GM12878 (cell line): Measurements from ENCODE around the gene NAA25. TPM values are rescaled to one million over a fixed set of nuclear protein-coding genes. Genes with fewer than 3 reads are reported as not detected.
A peak's percentile ranks its signal among the peaks of the same experiment; 100 is the strongest.

Experiments used
- BACH1 ChIP-seq: fragments of 450-650 bp; IDR thresholded peaks from 2 replicates; pipeline ENCODE4 v1.6.1; 2017; ENCODE audit warnings: mild to moderate bottlenecking, borderline replicate concordance
- BCL11A ChIP-seq: IDR thresholded peaks from 2 replicates; pipeline ENCODE4 v1.6.1; 2011; ENCODE audit warnings: low read depth, low read length
- BHLHE40 ChIP-seq, 2 experiments: fragments of 450-650 bp in 1 of 2; IDR thresholded peaks; 2 replicates each; pipeline ENCODE4 v1.6.1; 2011 to 2017; ENCODE audit warnings: low read depth in 2 of 2, borderline replicate concordance in 1 of 2, improper control_type of control experiment in 1 of 2, low read length in 1 of 2, mild to moderate bottlenecking in 1 of 2
- BMI1 ChIP-seq: fragments of 450-650 bp; IDR thresholded peaks from 2 replicates; pipeline ENCODE4 v1.6.1; 2016; ENCODE audit warnings: mild to moderate bottlenecking, moderate library complexity, borderline replicate concordance
- GABPA ChIP-seq: IDR thresholded peaks from 2 replicates; pipeline ENCODE4 v1.6.1; 2014; ENCODE audit warnings: antibody characterized with exemption, low read depth, mild to moderate bottlenecking, inconsistent platforms
- GATAD2B ChIP-seq: fragments of 450-650 bp; conservative IDR thresholded peaks from 2 replicates; pipeline ENCODE4 v1.6.1; 2017; ENCODE audit warnings: low read depth, mild to moderate bottlenecking, moderate library complexity
- HDAC6 ChIP-seq: fragments of 200-600 bp; sonication (generic); IDR thresholded peaks from one replicate; pipeline ENCODE4 v1.8.0; 2017; ENCODE audit warnings: antibody characterized with exemption; ENCODE audit not compliant: unreplicated experiment
- LARP7 ChIP-seq: fragments of 450-650 bp; IDR thresholded peaks from 2 replicates; pipeline ENCODE4 v1.6.1; 2017; ENCODE audit warnings: mild to moderate bottlenecking
- MTA3 ChIP-seq: IDR thresholded peaks from 2 replicates; pipeline ENCODE4 v1.6.1; 2012; ENCODE audit warnings: low read length, inconsistent platforms, borderline replicate concordance
- RB1 ChIP-seq: fragments of 450-650 bp; formaldehyde crosslinking; IDR thresholded peaks from 2 replicates; pipeline ENCODE4 v1.6.1; 2017; ENCODE audit warnings: mild to moderate bottlenecking, borderline replicate concordance
- REST ChIP-seq: IDR thresholded peaks from 2 replicates; pipeline ENCODE4 v1.6.1; 2012; ENCODE audit warnings: mild to moderate bottlenecking, low read depth, low read length
- RFX5 ChIP-seq: IDR thresholded peaks from 2 replicates; pipeline ENCODE4 v1.6.1; 2011; ENCODE audit warnings: low read depth, low read length, improper control_type of control experiment
- SKIL ChIP-seq: fragments of 450-650 bp; IDR thresholded peaks from 2 replicates; pipeline ENCODE4 v1.6.1; 2017; ENCODE audit warnings: mild to moderate bottlenecking, low read depth, inconsistent platforms; ENCODE audit not compliant: poor library complexity, severe bottlenecking
- TBL1XR1 ChIP-seq: IDR thresholded peaks from 2 replicates; pipeline ENCODE4 v1.6.1; 2012; ENCODE audit warnings: low read depth, low read length, improper control_type of control experiment
- ZNF217 ChIP-seq: fragments of 450-650 bp; IDR thresholded peaks from 2 replicates; pipeline ENCODE4 v1.6.1; 2017; ENCODE audit warnings: antibody characterized with exemption, mild to moderate bottlenecking
- polyA plus RNA-seq, 11 experiments: library from polyadenylated mRNA; depleted of rRNA in 4 of 11; unstranded in 6 of 11; stranded (reverse) in 5 of 11; fragments of >200 nt; fragmentation: Nextera tagmentation in 4 of 11; fragmentation: Illumina TruSeq in 1 of 11; extraction: Ambion mirVana in 4 of 11; extraction: Trizol in 1 of 11; gene quantifications; 1 replicate in 1 of 11; 2 replicates in 10 of 11; pipeline versions ENCODE4 v1.2.1 to v1.2.3, GENCODE V29; 2011 to 2016; ENCODE audit warnings: inconsistent platforms in 2 of 11, missing spikeins in 2 of 11, low read depth in 1 of 11
- total RNA-seq, 4 experiments: library from RNA; depleted of rRNA in 3 of 4; stranded (reverse); fragments of >200 nt in 3 of 4; fragmentation: Illumina TruSeq in 1 of 4; extraction: Trizol in 1 of 4; gene quantifications; 2 replicates each; pipeline versions ENCODE4 v1.2.1 to v1.2.3, GENCODE V29; 2013 to 2021
- TF ChIP-seq, protein P1 (sequence below): fragments of 450-650 bp; IDR thresholded peaks from 2 replicates; pipeline ENCODE4 v1.6.1; 2017; ENCODE audit warnings: mild to moderate bottlenecking, moderate library complexity
- TF ChIP-seq, protein P2 (sequence below): fragments of 450-650 bp; conservative IDR thresholded peaks from 2 replicates; pipeline ENCODE4 v1.6.1; 2017; ENCODE audit warnings: mild to moderate bottlenecking, moderate library complexity

Gene NAA25
- total and polyA plus RNA-seq, 10 of the 15 experiments (the other 5 are each of a cell fraction or from before 2014, with no cell fraction given) = 15.0 to 39.2 (median 29.4) TPM

- TF ChIP-seq, protein P1, sequence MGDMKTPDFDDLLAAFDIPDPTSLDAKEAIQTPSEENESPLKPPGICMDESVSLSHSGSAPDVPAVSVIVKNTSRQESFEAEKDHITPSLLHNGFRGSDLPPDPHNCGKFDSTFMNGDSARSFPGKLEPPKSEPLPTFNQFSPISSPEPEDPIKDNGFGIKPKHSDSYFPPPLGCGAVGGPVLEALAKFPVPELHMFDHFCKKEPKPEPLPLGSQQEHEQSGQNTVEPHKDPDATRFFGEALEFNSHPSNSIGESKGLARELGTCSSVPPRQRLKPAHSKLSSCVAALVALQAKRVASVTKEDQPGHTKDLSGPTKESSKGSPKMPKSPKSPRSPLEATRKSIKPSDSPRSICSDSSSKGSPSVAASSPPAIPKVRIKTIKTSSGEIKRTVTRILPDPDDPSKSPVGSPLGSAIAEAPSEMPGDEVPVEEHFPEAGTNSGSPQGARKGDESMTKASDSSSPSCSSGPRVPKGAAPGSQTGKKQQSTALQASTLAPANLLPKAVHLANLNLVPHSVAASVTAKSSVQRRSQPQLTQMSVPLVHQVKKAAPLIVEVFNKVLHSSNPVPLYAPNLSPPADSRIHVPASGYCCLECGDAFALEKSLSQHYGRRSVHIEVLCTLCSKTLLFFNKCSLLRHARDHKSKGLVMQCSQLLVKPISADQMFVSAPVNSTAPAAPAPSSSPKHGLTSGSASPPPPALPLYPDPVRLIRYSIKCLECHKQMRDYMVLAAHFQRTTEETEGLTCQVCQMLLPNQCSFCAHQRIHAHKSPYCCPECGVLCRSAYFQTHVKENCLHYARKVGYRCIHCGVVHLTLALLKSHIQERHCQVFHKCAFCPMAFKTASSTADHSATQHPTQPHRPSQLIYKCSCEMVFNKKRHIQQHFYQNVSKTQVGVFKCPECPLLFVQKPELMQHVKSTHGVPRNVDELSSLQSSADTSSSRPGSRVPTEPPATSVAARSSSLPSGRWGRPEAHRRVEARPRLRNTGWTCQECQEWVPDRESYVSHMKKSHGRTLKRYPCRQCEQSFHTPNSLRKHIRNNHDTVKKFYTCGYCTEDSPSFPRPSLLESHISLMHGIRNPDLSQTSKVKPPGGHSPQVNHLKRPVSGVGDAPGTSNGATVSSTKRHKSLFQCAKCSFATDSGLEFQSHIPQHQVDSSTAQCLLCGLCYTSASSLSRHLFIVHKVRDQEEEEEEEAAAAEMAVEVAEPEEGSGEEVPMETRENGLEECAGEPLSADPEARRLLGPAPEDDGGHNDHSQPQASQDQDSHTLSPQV = no peak
- no peak for TF ChIP-seq MTA3
- peak; percentile 39; the same call in 1 of the 2 replicates for TF ChIP-seq TBL1XR1
- TF ChIP-seq REST = 0 out of 2 replicates have a peak, but pooled peaks have one; percentile 20
- no peak for TF ChIP-seq BCL11A
- no peak for TF ChIP-seq ZNF217
- TF ChIP-seq GABPA = peak; percentile 63
- peak; percentile 98 to 100 for TF ChIP-seq BHLHE40 (IDR thresholded peaks at IDR 0.05; ENCODE audit: borderline replicate concordance in 1 of 2, low read depth in 2 of 2, low read length in 1 of 2)
- no peak for TF ChIP-seq BMI1
- peak; percentile 34; the same call in 1 of the 2 replicates for TF ChIP-seq BACH1
- TF ChIP-seq SKIL = no peak
- peak; percentile 28; the same call in 1 of the 2 replicates for TF ChIP-seq GATAD2B
- no peak for TF ChIP-seq RFX5
- TF ChIP-seq HDAC6 = no peak
- peak; percentile 81; the same call in 1 of the 2 replicates for TF ChIP-seq RB1
- peak; percentile 76; the same call in 1 of the 2 replicates for TF ChIP-seq LARP7
- TF ChIP-seq, protein P2, sequence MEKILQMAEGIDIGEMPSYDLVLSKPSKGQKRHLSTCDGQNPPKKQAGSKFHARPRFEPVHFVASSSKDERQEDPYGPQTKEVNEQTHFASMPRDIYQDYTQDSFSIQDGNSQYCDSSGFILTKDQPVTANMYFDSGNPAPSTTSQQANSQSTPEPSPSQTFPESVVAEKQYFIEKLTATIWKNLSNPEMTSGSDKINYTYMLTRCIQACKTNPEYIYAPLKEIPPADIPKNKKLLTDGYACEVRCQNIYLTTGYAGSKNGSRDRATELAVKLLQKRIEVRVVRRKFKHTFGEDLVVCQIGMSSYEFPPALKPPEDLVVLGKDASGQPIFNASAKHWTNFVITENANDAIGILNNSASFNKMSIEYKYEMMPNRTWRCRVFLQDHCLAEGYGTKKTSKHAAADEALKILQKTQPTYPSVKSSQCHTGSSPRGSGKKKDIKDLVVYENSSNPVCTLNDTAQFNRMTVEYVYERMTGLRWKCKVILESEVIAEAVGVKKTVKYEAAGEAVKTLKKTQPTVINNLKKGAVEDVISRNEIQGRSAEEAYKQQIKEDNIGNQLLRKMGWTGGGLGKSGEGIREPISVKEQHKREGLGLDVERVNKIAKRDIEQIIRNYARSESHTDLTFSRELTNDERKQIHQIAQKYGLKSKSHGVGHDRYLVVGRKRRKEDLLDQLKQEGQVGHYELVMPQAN = peak; percentile 32
Measured at GRCh38 chr12:112012775-112013600, 95.6 kb downstream of the NAA25 start, which contains the start of the genes ERP29 and TMEM116 (continued).
